HepG2 (cell line): ENCODE measurements around the gene AP1S3. TPM values are rescaled to one million over a fixed set of nuclear protein-coding genes. Genes with fewer than 3 reads are reported as not detected.

Experiments
- ATAC-seq: fragments of 200-7000 bp; cut with Tn5 transposase; 3 replicates; pipeline ENCODE4 v1.9.1; 2020; ENCODE audit warnings: mild to moderate bottlenecking, moderate library complexity
- BruUV-seq: library from RNA; stranded (reverse); fragments of 400-500 nt; replicated peaks from 2 replicates; lab custom pipeline; 2021; lab: Mats Ljungman, UMichigan
- CTCF ChIA-PET: fragments of 300-600 bp; formaldehyde crosslinking; extraction: SDS; loops from one replicate; lab custom pipeline; 2021; ENCODE audit warnings: low total read pairs, inconsistent platforms, low intra/inter-chr PET ratio; lab: Yijun Ruan, JAX
- POLR2A ChIA-PET: fragments of 350-600 bp; sonication (Branson Sonifier 250); formaldehyde crosslinking; loops from one replicate; lab custom pipeline; 2020; ENCODE audit warnings: antibody characterized with exemption, inconsistent platforms; lab: Yijun Ruan, JAX
- DNase-seq: peaks from one replicate; pipeline ENCODE4 v3.0.0-alpha.2; 2015; ENCODE audit warnings: low spot score
- FAIRE-seq: peaks from 3 replicates; lab custom pipeline; 2011; peaks lifted over from hg19 to GRCh38; lab: Jason Lieb, UNC
- H2AFZ ChIP-seq: one replicate; pipeline ENCODE4 v1.6.1; 2011; ENCODE audit warnings: low read length, inconsistent platforms
- H3K27ac ChIP-seq: fragments of 300-600 bp; 3 replicates; pipeline ENCODE4 v1.8.0; 2011; ENCODE audit warnings: mixed run types, mild to moderate bottlenecking, mixed read lengths, low read length, inconsistent platforms; ENCODE audit not compliant: insufficient read depth; ENCODE audit errors: extremely low read length
- H3K27me3 ChIP-seq, 2 experiments: fragments of 200-600 bp in 1 of 2; 2 replicates in 1 of 2; 3 replicates in 1 of 2; pipeline versions ENCODE4 v1.6.0 to v1.8.0; 2011; ENCODE audit warnings: low read length in 2 of 2, mild to moderate bottlenecking in 2 of 2, moderate library complexity in 2 of 2, inconsistent platforms in 1 of 2; ENCODE audit not compliant: insufficient read depth in 2 of 2, control insufficient read depth in 1 of 2
- H3K36me3 ChIP-seq, 2 experiments: fragments of 200-600 bp in 1 of 2; replicated peaks in 1 of 2; 2 replicates in 1 of 2; 3 replicates in 1 of 2; pipeline versions ENCODE4 v1.5.1 to v1.8.0; 2011; ENCODE audit warnings: low read length in 2 of 2, inconsistent platforms in 1 of 2; ENCODE audit not compliant: insufficient read depth in 2 of 2, control insufficient read depth in 1 of 2
- H3K4me1 ChIP-seq: 2 replicates; pipeline ENCODE4 v1.5.1; 2012; ENCODE audit warnings: low read length, inconsistent platforms; ENCODE audit not compliant: insufficient read depth
- H3K4me2 ChIP-seq: 2 replicates; pipeline ENCODE4 v1.6.0; 2011; ENCODE audit warnings: low read depth, low read length, inconsistent platforms
- H3K4me3 ChIP-seq, 3 experiments: fragments of 200-600 bp in 1 of 3; sonication (generic), shearing (Covaris generic) in 1 of 3; replicated peaks in 1 of 3; 2 replicates each; pipeline ENCODE4 v1.5.1; 2011 to 2016; ENCODE audit warnings: low read length in 3 of 3, inconsistent platforms in 2 of 3, low read depth in 2 of 3, mild to moderate bottlenecking in 2 of 3, control low read depth in 1 of 3, mixed read lengths in 1 of 3; ENCODE audit not compliant: insufficient read depth in 1 of 3
- H3K79me2 ChIP-seq: one replicate; pipeline ENCODE4 v1.6.1; 2011; ENCODE audit warnings: low read length, inconsistent platforms; ENCODE audit not compliant: insufficient read depth
- H3K9ac ChIP-seq: 2 replicates; pipeline ENCODE4 v1.6.0; 2011; ENCODE audit warnings: mild to moderate bottlenecking, low read depth, low read length, inconsistent platforms; ENCODE audit not compliant: insufficient read depth
- H3K9me3 ChIP-seq: 2 replicates; pipeline ENCODE4 v1.5.1; 2012; ENCODE audit warnings: mild to moderate bottlenecking, low read length
- H4K20me1 ChIP-seq: 2 replicates; pipeline ENCODE4 v1.6.0; 2011; ENCODE audit warnings: inconsistent platforms, mild to moderate bottlenecking, low read length, moderate library complexity; ENCODE audit not compliant: insufficient read depth
- ATF3 ChIP-seq: sonication (generic); formaldehyde crosslinking; IDR thresholded peaks from 2 replicates; pipeline ENCODE4 v1.4.0; 2020; ENCODE audit warnings: missing genetic modification reagents
- ELF1 ChIP-seq: sonication (generic); formaldehyde crosslinking; IDR thresholded peaks from 2 replicates; pipeline ENCODE4 v1.4.0; 2020; ENCODE audit warnings: missing genetic modification reagents
- GTF3A ChIP-seq: sonication (generic); formaldehyde crosslinking; conservative IDR thresholded peaks from 2 replicates; pipeline ENCODE4 v1.4.0; 2020; ENCODE audit warnings: mild to moderate bottlenecking, missing genetic modification reagents
- HCFC1 ChIP-seq: fragments of 150-350 bp; IDR thresholded peaks from 2 replicates; pipeline ENCODE4 v1.6.1; 2014; ENCODE audit warnings: low read depth, low read length
- MEF2D ChIP-seq: sonication (generic); formaldehyde crosslinking; IDR thresholded peaks from 2 replicates; pipeline ENCODE4 v1.5.1; 2020; ENCODE audit warnings: mild to moderate bottlenecking, missing genetic modification reagents
- NCOR1 ChIP-seq: fragments of 200-600 bp; sonication (generic); IDR thresholded peaks from 2 replicates; pipeline ENCODE4 v1.7.0; 2017; ENCODE audit warnings: antibody characterized with exemption, low read length, borderline replicate concordance
- PRDM15 ChIP-seq: sonication (generic); formaldehyde crosslinking; IDR thresholded peaks from 2 replicates; pipeline ENCODE4 v1.4.0; 2020; ENCODE audit warnings: missing genetic modification reagents
- RORA ChIP-seq: sonication (generic); formaldehyde crosslinking; IDR thresholded peaks from 2 replicates; pipeline ENCODE4 v1.5.0; 2020; ENCODE audit warnings: mild to moderate bottlenecking, missing genetic modification reagents, moderate library complexity
- TEAD2 ChIP-seq: sonication (generic); formaldehyde crosslinking; IDR thresholded peaks from 2 replicates; pipeline ENCODE4 v1.9.0; 2021; ENCODE audit warnings: missing genetic modification reagents
- ZC3H4 ChIP-seq: sonication (generic); formaldehyde crosslinking; IDR thresholded peaks from 2 replicates; pipeline ENCODE4 v1.4.0; 2020; ENCODE audit warnings: missing genetic modification reagents, borderline replicate concordance
- ZFP36L2 ChIP-seq: sonication (generic); formaldehyde crosslinking; IDR thresholded peaks from 2 replicates; pipeline ENCODE4 v1.4.0; 2020; ENCODE audit warnings: missing genetic modification reagents
- ZNF451 ChIP-seq: sonication (generic); formaldehyde crosslinking; IDR thresholded peaks from 2 replicates; pipeline ENCODE4 v1.5.0; 2020; ENCODE audit warnings: mild to moderate bottlenecking, missing genetic modification reagents
- ZNF564 ChIP-seq: sonication (generic); formaldehyde crosslinking; IDR thresholded peaks from 2 replicates; pipeline ENCODE4 v1.8.1; 2023; ENCODE audit warnings: mild to moderate bottlenecking, missing genetic modification reagents
- ZNF609 ChIP-seq: sonication (generic); formaldehyde crosslinking; IDR thresholded peaks from 2 replicates; pipeline ENCODE4 v1.4.0; 2020; ENCODE audit warnings: mild to moderate bottlenecking, missing genetic modification reagents, borderline replicate concordance
- WGBS: methylation state at CpG from one replicate; pipeline ENCODE4 v1.1.6; 2017; ENCODE audit warnings: low lambda C conversion rate; 5-methylcytosine and 5-hydroxymethylcytosine counted together
- in situ Hi-C: cut with HindIII; loops from 2 replicates; pipeline ENCODE4 v1.10.0; 2017; ENCODE audit warnings: low pct_unique_long_range_greater_than_20kb; ENCODE audit not compliant: extremely low pct_ligation_motif_present
- intact Hi-C: fragments of 100-400 bp; cut with micrococcal nuclease; formaldehyde crosslinking; loops from one replicate; pipeline ENCODE4 v1.10.0; 2022; ENCODE audit not compliant: unreplicated experiment
- polyA plus RNA-seq, 8 experiments: library from polyadenylated mRNA; depleted of rRNA in 3 of 8; stranded (reverse) in 7 of 8; unstranded in 1 of 8; fragments of >200 nt; fragmentation: Illumina TruSeq in 4 of 8; extraction: Trizol in 4 of 8; gene quantifications; 2 replicates each; pipeline versions ENCODE4 v1.2.1 to v1.2.3, GENCODE V29; 2011 to 2016; ENCODE audit warnings: low read depth in 4 of 8, missing spikeins in 1 of 8, mixed read lengths in 1 of 8; ENCODE audit not compliant: insufficient read depth in 1 of 8
- total RNA-seq, 5 experiments: library from RNA; depleted of rRNA; stranded (reverse); fragments of >200 nt; fragmentation: Illumina TruSeq; extraction: Trizol; gene quantifications; 2 replicates each; pipeline ENCODE4 v1.2.3, GENCODE V29; 2016; ENCODE audit warnings: low read depth in 1 of 5

AP1S3 gene
- total and polyA plus RNA-seq, 2 of the 13 experiments (the other 11 are each of a cell fraction or from before 2014, with no cell fraction given) = 3.0 to 16.3 TPM

- TF ChIP-seq ZNF609 (no peak), GTF3A (CRISPR knock-in tag) (no peak), ZNF451 (no peak), ZFP36L2 (CRISPR knock-in tag) (no peak), ATF3 (CRISPR knock-in tag) (no peak), MEF2D (CRISPR knock-in tag) (no peak)
These were observed 30.6 kb upstream of the AP1S3 start (continued) for GRCh38 chr2:223868005-223868404.

- Histone ChIP-seq H3K4me1 (peaks cover 10% of the 10 kb centered on the region), H2AFZ (no peak overlapping the region), H3K4me3 (no peak overlapping the region), H3K79me2 (no peaks in the 10 kb centered on the region), H3K27me3 (no peaks in the 10 kb centered on the region), H3K4me2 (no peak overlapping the region), H3K9me3 (no peaks in the 10 kb centered on the region), H3K9ac (no peak overlapping the region), H3K27ac (no peak overlapping the region), H4K20me1 (no peaks in the 10 kb centered on the region), H3K36me3 (no peaks in the 10 kb centered on the region)
- DNase-seq (no peak), ATAC-seq (no peak), FAIRE-seq (no peak)
- in situ Hi-C loops (no loop called here), intact Hi-C loops (no loop called here)
- BruUV-seq = no TSS peak
- WGBS = 93% methylated on average over 2 of the region's 2 CpGs
- ChIA-PET POLR2A (no interaction called here), CTCF (no interaction called here)
- TF ChIP-seq ZC3H4 (CRISPR knock-in tag) = no peak
- TF ChIP-seq PRDM15 = no peak
- no peak for TF ChIP-seq RORA (CRISPR knock-in tag)
- no peak for TF ChIP-seq HCFC1
- no peak for TF ChIP-seq TEAD2
- no peak for TF ChIP-seq ELF1 (CRISPR knock-in tag)
- TF ChIP-seq ZNF564 (CRISPR knock-in tag) = no peak
- TF ChIP-seq NCOR1 = no peak
These were observed 28.6 kb upstream of the AP1S3 start for GRCh38 chr2:223865907-223866508.
